WERI-Rb-1 (cell line): ENCODE measurements around the gene FAM221A.

ENCODE experiments used
- DNase-seq: peaks from one replicate; pipeline ENCODE4 v3.0.0-alpha.2; 2020
- H3K27ac ChIP-seq: fragments of 250-450 bp; sonication (Bioruptor Pico); 2 replicates; pipeline ENCODE4 v1.5.1; 2020; ENCODE audit warnings: mild to moderate bottlenecking, moderate library complexity
- H3K27me3 ChIP-seq: fragments of 250-450 bp; sonication (Bioruptor Pico); 2 replicates; pipeline ENCODE4 v1.5.1; 2021; ENCODE audit warnings: mild to moderate bottlenecking, low read depth, moderate library complexity; ENCODE audit not compliant: insufficient read depth, severe bottlenecking
- H3K36me3 ChIP-seq: fragments of 250-450 bp; sonication (Bioruptor Pico); 2 replicates; pipeline ENCODE4 v1.5.1; 2020; ENCODE audit warnings: mild to moderate bottlenecking, moderate library complexity
- H3K4me3 ChIP-seq: 2 replicates; pipeline ENCODE4 v1.5.1; 2011; ENCODE audit warnings: low read depth, mild to moderate bottlenecking, control low read depth, low read length
- H3K9me3 ChIP-seq: fragments of 250-450 bp; sonication (Bioruptor Pico); 2 replicates; pipeline ENCODE4 v1.5.1; 2021; ENCODE audit warnings: mild to moderate bottlenecking, moderate library complexity; ENCODE audit not compliant: severe bottlenecking
- CTCF ChIP-seq: IDR thresholded peaks from 2 replicates; pipeline ENCODE4 v1.5.1; 2011; ENCODE audit warnings: low read depth, mild to moderate bottlenecking, control low read depth, inconsistent platforms, low read length

FAM221A gene

GRCh38 chr7:23679898-23680413 is at the start of gene FAM221A:
TSS of gene FAM221A (plus strand) at chr7:23680199. CDS start at chr7:23680219, 20 bp downstream.
- no peak for DNase-seq
- H3K27me3 ChIP-seq, result no peaks in the 10 kb centered on the region
- TF ChIP-seq CTCF, result no peak

GRCh38 chr7:23633417-23633816 is 46.6 kb upstream of the FAM221A start:
- Histone ChIP-seq H3K27me3 (no peaks in the 10 kb centered on the region), H3K36me3 (no peaks in the 10 kb centered on the region), H3K9me3 (no peaks in the 10 kb centered on the region), H3K27ac (no peak overlapping the region), H3K4me3 (no peak overlapping the region)
- no peak for TF ChIP-seq CTCF
- no peak for DNase-seq

More at GRCh38 chr7:23679898-23680413, at the start of gene FAM221A:
- Histone ChIP-seq H3K4me3 (no peak within 1 kb of the TSS), H3K9me3 (no peaks in the 10 kb centered on the region), H3K27ac (no peak within 1 kb of the TSS), H3K36me3 (no peaks in the 10 kb centered on the region)

GRCh38 chr7:23645822-23646221 is 34.2 kb upstream of the FAM221A start:
- no peak overlapping the region for H3K27ac ChIP-seq
- no peaks in the 10 kb centered on the region; the same call in 1 of the 2 replicates for H3K36me3 ChIP-seq
- no peak overlapping the region for H3K4me3 ChIP-seq
- no peaks in the 10 kb centered on the region for H3K27me3 ChIP-seq
- H3K9me3 ChIP-seq, result no peaks in the 10 kb centered on the region
- DNase-seq, result no peak
- TF ChIP-seq CTCF, result no peak

- TF ChIP-seq CTCF, result no peak
- Histone ChIP-seq H3K27me3 (no peaks in the 10 kb centered on the region), H3K27ac (no peak overlapping the region), H3K36me3 (no peaks in the 10 kb centered on the region), H3K9me3 (peaks cover 2% of the 10 kb centered on the region), H3K4me3 (no peak overlapping the region)
- DNase-seq, result no peak
Observed at GRCh38 chr7:23653942-23654341, 26.1 kb upstream of the FAM221A start.

GRCh38 chr7:23654508-23654907 is 25.5 kb upstream of the FAM221A start:
- Histone ChIP-seq H3K4me3 (no peak overlapping the region), H3K9me3 (peaks cover 2% of the 10 kb centered on the region), H3K27me3 (no peaks in the 10 kb centered on the region), H3K36me3 (no peaks in the 10 kb centered on the region), H3K27ac (no peak overlapping the region)
- TF ChIP-seq CTCF, result peak; percentile 66
- DNase-seq, result peak; percentile 59

GRCh38 chr7:23655433-23655832 is 24.6 kb upstream of the FAM221A start:
- Histone ChIP-seq H3K9me3 (peaks cover 2% of the 10 kb centered on the region), H3K27ac (no peak overlapping the region)
- no peak for TF ChIP-seq CTCF

More at GRCh38 chr7:23655433-23655832, 24.6 kb upstream of the FAM221A start:
- no peak for DNase-seq
- Histone ChIP-seq H3K27me3 (no peaks in the 10 kb centered on the region), H3K4me3 (no peak overlapping the region), H3K36me3 (no peaks in the 10 kb centered on the region)
